HepG2 (cell line): Measurements from ENCODE around the gene TNFRSF6B. TPM values are rescaled to one million over a fixed set of nuclear protein-coding genes. Genes with fewer than 3 reads are reported as not detected.

Source experiments
- ATF7 ChIP-seq, 2 experiments: fragments of 450-650 bp in 1 of 2; sonication (generic) in 1 of 2; formaldehyde crosslinking in 1 of 2; IDR thresholded peaks; 2 replicates each; pipeline versions ENCODE4 v1.4.0 to v1.6.1; 2016 to 2020; ENCODE audit warnings: antibody characterized with exemption in 1 of 2, mild to moderate bottlenecking in 1 of 2, missing genetic modification reagents in 1 of 2
- GATAD1 ChIP-seq: IDR thresholded peaks from 2 replicates; pipeline ENCODE4 v1.6.1; 2016; ENCODE audit warnings: missing genetic modification reagents, missing compliant biosample characterization
- HCFC1 ChIP-seq: fragments of 150-350 bp; IDR thresholded peaks from 2 replicates; pipeline ENCODE4 v1.6.1; 2014; ENCODE audit warnings: low read depth, low read length
- HDAC1 ChIP-seq: sonication (generic); formaldehyde crosslinking; IDR thresholded peaks from 2 replicates; pipeline ENCODE4 v1.5.1; 2020; ENCODE audit warnings: mild to moderate bottlenecking, missing genetic modification reagents
- IKZF5 ChIP-seq: IDR thresholded peaks from 2 replicates; pipeline ENCODE4 v1.6.1; 2018; ENCODE audit warnings: missing genetic modification reagents, mild to moderate bottlenecking, missing compliant biosample characterization
- JUN ChIP-seq: sonication (generic); formaldehyde crosslinking; IDR thresholded peaks from 2 replicates; pipeline ENCODE4 v1.4.0; 2020; ENCODE audit warnings: mild to moderate bottlenecking, missing genetic modification reagents
- MBNL3 ChIP-seq: fragments of 250-450 bp; sonication (Bioruptor Pico); conservative IDR thresholded peaks from 2 replicates; pipeline ENCODE4 v1.8.0; 2022; ENCODE audit warnings: mild to moderate bottlenecking, inconsistent platforms
- MED8 ChIP-seq: sonication (generic); formaldehyde crosslinking; IDR thresholded peaks from 2 replicates; pipeline ENCODE4 v1.8.1; 2023; ENCODE audit warnings: mild to moderate bottlenecking, missing genetic modification reagents; ENCODE audit not compliant: insufficient replicate concordance
- MYPOP ChIP-seq: sonication (generic); formaldehyde crosslinking; IDR thresholded peaks from 2 replicates; pipeline ENCODE4 v1.8.1; 2023; ENCODE audit warnings: mild to moderate bottlenecking, moderate library complexity, missing genetic modification reagents
- NBN ChIP-seq: fragments of 450-650 bp; conservative IDR thresholded peaks from 2 replicates; pipeline ENCODE4 v1.6.1; 2017
- RXRB ChIP-seq: IDR thresholded peaks from 2 replicates; pipeline ENCODE4 v1.6.1; 2016; ENCODE audit warnings: borderline replicate concordance, missing genetic modification reagents, missing compliant biosample characterization
- SPEN ChIP-seq: sonication (generic); formaldehyde crosslinking; IDR thresholded peaks from 2 replicates; pipeline ENCODE4 v1.5.1; 2020; ENCODE audit warnings: low read depth, mild to moderate bottlenecking, missing genetic modification reagents
- SYNCRIP ChIP-seq: fragments of 200-400 bp; formaldehyde crosslinking; IDR thresholded peaks from 2 replicates; pipeline ENCODE4 v1.6.1; 2018; ENCODE audit warnings: mild to moderate bottlenecking, low read depth, low read length; ENCODE audit not compliant: insufficient read depth
- ZMYM4 ChIP-seq: sonication (generic); formaldehyde crosslinking; IDR thresholded peaks from 2 replicates; pipeline ENCODE4 v1.8.1; 2023; ENCODE audit warnings: mild to moderate bottlenecking, missing genetic modification reagents
- ZNF224 ChIP-seq: sonication (generic); formaldehyde crosslinking; IDR thresholded peaks from 2 replicates; pipeline ENCODE4 v1.5.0; 2020; ENCODE audit warnings: mild to moderate bottlenecking, missing genetic modification reagents
- ZNF280D ChIP-seq: sonication (generic); formaldehyde crosslinking; IDR thresholded peaks from 2 replicates; pipeline ENCODE4 v1.5.1; 2020; ENCODE audit warnings: mild to moderate bottlenecking, missing genetic modification reagents
- ZNF335 ChIP-seq: sonication (generic); formaldehyde crosslinking; IDR thresholded peaks from 2 replicates; pipeline ENCODE4 v1.4.0; 2020; ENCODE audit warnings: missing genetic modification reagents
- ZNF432 ChIP-seq: sonication (generic); formaldehyde crosslinking; IDR thresholded peaks from 2 replicates; pipeline ENCODE4 v1.5.0; 2020; ENCODE audit warnings: missing genetic modification reagents, mild to moderate bottlenecking, borderline replicate concordance
- ZNF891 ChIP-seq: sonication (generic); formaldehyde crosslinking; IDR thresholded peaks from 2 replicates; pipeline ENCODE4 v1.5.0; 2020; ENCODE audit warnings: mild to moderate bottlenecking, missing genetic modification reagents
- polyA plus RNA-seq, 8 experiments: library from polyadenylated mRNA; depleted of rRNA in 3 of 8; stranded (reverse) in 7 of 8; unstranded in 1 of 8; fragments of >200 nt; fragmentation: Illumina TruSeq in 4 of 8; extraction: Trizol in 4 of 8; gene quantifications; 2 replicates each; pipeline versions ENCODE4 v1.2.1 to v1.2.3, GENCODE V29; 2011 to 2016; ENCODE audit warnings: low read depth in 4 of 8, missing spikeins in 1 of 8, mixed read lengths in 1 of 8; ENCODE audit not compliant: insufficient read depth in 1 of 8
- total RNA-seq, 5 experiments: library from RNA; depleted of rRNA; stranded (reverse); fragments of >200 nt; fragmentation: Illumina TruSeq; extraction: Trizol; gene quantifications; 2 replicates each; pipeline ENCODE4 v1.2.3, GENCODE V29; 2016; ENCODE audit warnings: low read depth in 1 of 5
- TF ChIP-seq, protein P1 (sequence below): sonication (generic); formaldehyde crosslinking; IDR thresholded peaks from 2 replicates; pipeline ENCODE4 v1.5.0; 2020; ENCODE audit warnings: missing genetic modification reagents, mild to moderate bottlenecking, borderline replicate concordance
- TF ChIP-seq, protein P2 (sequence below): IDR thresholded peaks from 2 replicates; pipeline ENCODE4 v1.6.1; 2012; ENCODE audit warnings: inconsistent platforms
- TF ChIP-seq, protein P3 (sequence below): sonication (generic); formaldehyde crosslinking; IDR thresholded peaks from 2 replicates; pipeline ENCODE4 v1.5.0; 2020; ENCODE audit warnings: missing genetic modification reagents, mild to moderate bottlenecking, borderline replicate concordance

TNFRSF6B gene
- total and polyA plus RNA-seq, 2 of the 13 experiments (the other 11 are each of a cell fraction or from before 2014, with no cell fraction given): 0.24 TPM; not detected in 1

GRCh38 chr20:63653041-63653973 is 43.1 kb upstream of the TNFRSF6B start, which contains the start of gene STMN3 (continued):
- TF ChIP-seq, protein P1, sequence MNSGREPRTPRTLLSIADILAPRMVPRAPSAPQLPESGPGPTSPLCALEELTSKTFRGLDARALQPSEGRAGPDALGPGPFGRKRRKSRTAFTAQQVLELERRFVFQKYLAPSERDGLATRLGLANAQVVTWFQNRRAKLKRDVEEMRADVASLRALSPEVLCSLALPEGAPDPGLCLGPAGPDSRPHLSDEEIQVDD: peak; percentile 87; the same call in 1 of the 2 replicates
- TF ChIP-seq JUN (CRISPR knock-in tag) (peak; percentile 90), HCFC1 (peak; percentile 58; the same call in 1 of the 2 replicates), ZNF891 (CRISPR knock-in tag) (peak; percentile 96; the same call in 1 of the 2 replicates), MYPOP (CRISPR knock-in tag) (peak; percentile 94; the same call in 1 of the 2 replicates), RXRB (CRISPR knock-in tag) (peak; percentile 91), ZNF335 (CRISPR knock-in tag) (peak; percentile 96), HDAC1 (CRISPR knock-in tag) (peak; percentile 99), SPEN (peak; percentile 96), MBNL3 (CRISPR knock-in tag) (no peak), IKZF5 (CRISPR knock-in tag) (peak; percentile 97), NBN (no peak), ZNF432 (CRISPR knock-in tag) (no peak), ATF7 (IDR thresholded peaks at IDR 0.05) (no peak), ATF7 (CRISPR knock-in tag; IDR thresholded peaks at IDR 0.05) (peak; percentile 83), SYNCRIP (no peak), GATAD1 (peak; percentile 90), ZNF224 (CRISPR knock-in tag) (no peak), ZMYM4 (CRISPR knock-in tag) (peak; percentile 91), ZNF280D (CRISPR knock-in tag) (peak; percentile 84), MED8 (CRISPR knock-in tag) (peak; percentile 54)
- TF ChIP-seq, protein P2, sequence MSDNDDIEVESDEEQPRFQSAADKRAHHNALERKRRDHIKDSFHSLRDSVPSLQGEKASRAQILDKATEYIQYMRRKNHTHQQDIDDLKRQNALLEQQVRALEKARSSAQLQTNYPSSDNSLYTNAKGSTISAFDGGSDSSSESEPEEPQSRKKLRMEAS: peak; percentile 92
- TF ChIP-seq, protein P3, sequence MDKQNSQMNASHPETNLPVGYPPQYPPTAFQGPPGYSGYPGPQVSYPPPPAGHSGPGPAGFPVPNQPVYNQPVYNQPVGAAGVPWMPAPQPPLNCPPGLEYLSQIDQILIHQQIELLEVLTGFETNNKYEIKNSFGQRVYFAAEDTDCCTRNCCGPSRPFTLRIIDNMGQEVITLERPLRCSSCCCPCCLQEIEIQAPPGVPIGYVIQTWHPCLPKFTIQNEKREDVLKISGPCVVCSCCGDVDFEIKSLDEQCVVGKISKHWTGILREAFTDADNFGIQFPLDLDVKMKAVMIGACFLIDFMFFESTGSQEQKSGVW: 0 out of 2 replicates have a peak, but pooled peaks have one; percentile 69
